Stimulated activated naive CD4-positive, alpha-beta T cell (primary cell): ENCODE results near the gene PPP1R9A.
"Not testable (repeated sequence)": the region's sequence is repeated elsewhere in the genome, so short reads cannot be mapped to it uniquely, and the experiment has no call there.

Experiments
- DNase-seq, 6 experiments: peaks; one replicate each; lab custom pipeline; 2025; lab: John Stamatoyannopoulos, UW

Gene PPP1R9A

GRCh38 chr7:94975336-94975735 is 67.9 kb downstream of the PPP1R9A start:
- no peak for DNase-seq

DNA sequence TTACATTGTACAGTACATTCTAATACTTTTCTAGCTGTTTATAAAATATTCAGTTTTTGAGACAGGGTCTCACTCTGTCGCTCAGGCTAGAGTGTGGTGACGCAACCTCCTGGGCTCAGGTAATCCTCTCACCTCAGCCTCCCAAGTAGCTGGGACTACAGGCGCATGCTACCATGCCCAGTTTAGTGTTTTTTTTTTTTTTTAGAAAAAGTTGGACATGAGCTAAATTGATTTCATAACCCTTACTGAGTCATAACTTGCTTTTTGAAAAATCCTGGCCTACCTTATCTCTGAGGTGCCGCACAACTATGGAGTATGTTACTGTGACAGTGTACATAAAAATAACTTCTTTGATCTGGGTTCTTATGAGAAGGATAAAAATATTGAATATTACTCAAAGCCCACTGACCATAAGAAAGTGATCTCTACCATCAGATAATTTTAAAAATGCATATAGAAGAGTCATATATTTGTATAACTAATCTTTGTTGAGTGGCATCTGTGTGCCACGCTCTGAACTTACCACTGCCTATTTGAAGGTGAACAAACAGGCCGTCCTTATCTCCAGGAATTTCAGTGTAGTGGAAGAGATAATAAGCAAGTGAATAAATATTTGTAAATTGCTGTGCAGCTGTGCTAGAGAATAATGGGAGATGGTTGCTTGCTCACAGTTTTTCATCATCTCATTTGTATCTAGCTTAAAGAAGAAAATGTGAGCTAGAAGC is 73.2 kb downstream of the PPP1R9A start:
- DNase-seq: no peak

- DNase-seq: no peak
Observed at GRCh38 chr7:94995921-94996320, 88.5 kb downstream of the PPP1R9A start.

- DNase-seq: no peak
Observed at GRCh38 chr7:94996369-94996768, 89.0 kb downstream of the PPP1R9A start.

GRCh38 chr7:94997547-94997946 is 90.2 kb downstream of the PPP1R9A start:
- DNase-seq: no peak

- no peak for DNase-seq
Observed at GRCh38 chr7:94998266-94999068, 91.1 kb downstream of the PPP1R9A start.

GRCh38 chr7:94999069-94999351 is 91.6 kb downstream of the PPP1R9A start:
- no peak for DNase-seq

DNA sequence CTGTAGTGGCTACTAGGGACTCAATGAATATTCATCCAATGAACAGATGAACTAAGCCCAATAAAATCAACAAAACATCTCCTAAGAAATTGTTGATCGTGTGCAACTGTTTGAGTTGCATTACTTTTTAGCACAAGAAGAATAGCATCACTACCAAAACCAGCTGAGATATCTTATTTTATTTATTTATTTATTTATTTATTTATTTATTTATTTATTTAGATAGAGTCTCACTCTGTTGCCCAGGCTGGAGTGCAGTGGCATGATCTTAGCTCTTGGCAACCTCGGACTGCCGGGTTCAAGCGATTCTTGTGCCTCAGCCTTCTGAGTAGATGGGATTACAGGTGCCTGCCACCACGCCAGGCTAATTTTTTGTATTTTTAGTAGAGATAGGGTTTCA is 92.2 kb downstream of the PPP1R9A start:
- DNase-seq: not testable (repeated sequence)

- DNase-seq: no peak
Observed at GRCh38 chr7:95001258-95001657, 93.9 kb downstream of the PPP1R9A start.

DNA sequence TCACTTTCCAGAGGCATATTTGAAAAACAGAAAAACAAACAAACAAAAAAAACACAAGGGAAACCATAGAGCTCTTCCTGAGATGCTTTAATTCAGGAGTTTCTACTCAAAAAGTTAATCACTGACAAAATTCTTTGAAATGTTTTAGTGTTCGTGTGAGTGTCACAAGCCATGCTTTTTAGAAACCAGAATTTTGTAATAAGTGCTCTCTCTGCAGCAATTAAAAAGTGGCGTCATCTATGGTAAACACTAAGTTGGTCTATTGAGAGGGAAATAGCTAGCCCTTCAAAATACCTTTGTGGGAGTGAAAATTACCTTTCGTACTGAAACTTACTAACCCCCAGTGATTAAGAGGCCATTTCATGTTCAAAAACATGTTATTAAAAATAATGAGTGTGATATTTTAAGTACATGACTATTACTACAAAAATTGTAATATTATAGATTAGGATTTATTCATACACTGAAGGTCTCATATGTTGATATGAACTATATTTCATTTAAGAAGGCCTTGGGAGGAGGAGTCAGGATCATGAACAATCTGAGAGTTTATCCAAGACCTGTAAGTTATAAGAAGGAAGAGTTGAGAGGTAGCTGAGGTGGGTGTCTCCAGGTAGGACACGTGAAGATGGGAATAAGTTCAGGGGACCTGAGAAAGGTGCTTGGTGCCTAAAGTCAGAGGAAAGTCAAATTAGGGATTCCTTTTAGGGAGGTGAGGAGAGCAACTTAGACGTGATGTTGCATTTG is 94.6 kb downstream of the PPP1R9A start:
- no peak for DNase-seq

DNA sequence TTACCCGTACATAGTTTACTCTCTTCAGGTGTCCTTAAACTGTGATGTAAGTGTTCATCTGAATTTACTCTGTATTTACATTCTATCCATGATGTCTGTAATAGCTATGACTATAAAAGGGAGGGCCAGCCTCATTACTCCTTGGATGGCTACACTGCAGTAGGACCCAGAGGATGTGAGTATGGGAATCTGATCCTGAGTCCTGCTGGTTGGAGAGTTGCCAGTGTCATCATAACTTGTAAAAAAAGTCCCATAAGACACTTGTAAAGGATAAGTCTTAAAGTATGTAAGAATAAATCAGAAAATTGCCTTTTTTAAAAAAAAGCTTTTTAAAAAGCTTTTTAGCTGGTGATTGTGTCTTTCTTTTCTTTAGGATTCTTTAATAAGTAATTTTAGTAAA is 95.4 kb downstream of the PPP1R9A start:
- no peak for DNase-seq

- no peak for DNase-seq
Observed at GRCh38 chr7:95004618-95005247, 97.3 kb downstream of the PPP1R9A start.

- DNase-seq: no peak
Observed at GRCh38 chr7:95006010-95006409, 98.6 kb downstream of the PPP1R9A start.

GRCh38 chr7:95008773-95009172 is 101.4 kb downstream of the PPP1R9A start:
- DNase-seq: not testable (repeated sequence)

GRCh38 chr7:95011146-95011928 is 103.9 kb downstream of the PPP1R9A start:
- DNase-seq: no peak

GRCh38 chr7:95011995-95012394 is 104.6 kb downstream of the PPP1R9A start:
- DNase-seq: no peak

DNA sequence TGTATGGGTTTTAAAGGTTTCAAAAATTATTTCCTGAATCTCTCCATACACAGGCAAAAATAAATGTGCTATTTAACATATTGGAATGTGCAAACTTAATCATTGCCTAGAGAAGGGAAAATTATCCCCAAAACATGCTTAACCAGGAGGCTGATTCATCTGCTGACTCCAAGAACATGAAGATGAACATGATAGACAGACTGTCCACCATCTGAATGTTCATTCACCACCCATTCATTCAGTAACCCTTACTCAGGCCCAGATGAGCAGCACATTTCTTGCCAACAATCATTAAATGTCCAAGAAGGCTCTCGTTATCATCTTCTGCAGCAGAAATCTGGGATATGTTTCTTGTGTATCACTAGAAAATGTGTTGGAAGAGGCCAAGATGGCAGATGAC is 110.6 kb downstream of the PPP1R9A start:
- DNase-seq: no peak

DNA sequence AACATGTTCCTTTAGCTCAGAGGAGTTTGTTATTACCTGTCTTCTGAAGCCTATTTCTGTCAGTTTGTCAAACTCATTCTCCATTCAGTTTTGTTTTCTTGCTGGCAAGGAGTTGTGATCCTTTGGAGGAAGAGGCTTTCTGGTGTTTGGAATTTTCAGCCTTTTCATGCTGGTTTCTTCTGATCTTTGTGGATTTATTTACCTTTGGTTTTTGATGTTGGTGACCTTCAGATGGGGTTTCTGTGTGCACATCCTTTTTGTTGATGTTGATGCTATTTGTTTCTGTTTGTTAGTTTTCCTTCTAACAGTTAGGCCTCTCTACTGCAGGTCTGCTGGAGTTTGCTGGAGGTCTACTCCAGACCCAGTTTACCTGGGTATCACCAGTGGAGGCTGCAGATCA is 118.6 kb downstream of the PPP1R9A start:
- DNase-seq: no peak

GRCh38 chr7:95026421-95027072 is 119.2 kb downstream of the PPP1R9A start:
- no peak for DNase-seq

- no peak for DNase-seq
Observed at GRCh38 chr7:95027234-95027872, 120.0 kb downstream of the PPP1R9A start.

GRCh38 chr7:95028683-95029082 is 121.3 kb downstream of the PPP1R9A start:
- DNase-seq: no peak
